ENCODE results near the gene FAR2. TPM values are rescaled to one million over a fixed set of nuclear protein-coding genes. Genes with fewer than 3 reads are reported as not detected.

The FAR2 gene
- total RNA-seq, 2 experiments from 2014 or later: 0.53 to 1.6 TPM

DNA sequence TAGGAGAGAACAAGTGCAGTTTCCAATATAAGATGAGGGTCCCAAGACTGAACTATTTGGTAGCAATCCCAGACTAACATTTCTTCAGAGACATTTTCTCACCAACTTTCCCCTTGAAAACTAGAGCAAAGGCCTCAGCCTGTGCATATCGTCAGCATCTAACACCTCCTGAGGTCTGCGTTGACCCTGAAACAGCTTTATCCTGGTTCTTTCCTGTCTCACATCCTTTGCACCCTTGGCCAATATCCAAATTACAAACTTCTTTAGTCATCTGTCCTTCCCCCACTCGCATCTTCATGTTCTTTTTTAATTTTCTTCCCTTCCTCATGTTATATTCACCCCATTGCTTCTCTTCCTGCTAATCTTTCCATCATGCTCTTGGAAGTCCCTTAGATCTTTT lies 83.0 kb downstream of the FAR2 start:
- Histone ChIP-seq H3K4me3 (ENCODE audit: low read length) (no peak overlapping the region), H3K27ac (ENCODE audit: low read depth in 1 of 2, low read length in 2 of 2) (no peak overlapping the region), H3K4me1 (ENCODE audit: insufficient read depth, low read length) (no peaks in the 10 kb centered on the region), H3K36me3 (ENCODE audit: insufficient read depth, low read length) (no peaks in the 10 kb centered on the region), H3K9me3 (ENCODE audit: control insufficient read depth in 1 of 2, insufficient read depth in 1 of 2, low read length in 2 of 2) (no peaks in the 10 kb centered on the region), H3K27me3 (ENCODE audit: control insufficient read depth in 1 of 2, insufficient read depth in 2 of 2, low read length in 2 of 2) (no peaks in the 10 kb centered on the region)
- Mint-ChIP-seq H3K27ac (no peak overlapping the region), H3K36me3 (ENCODE audit: low read depth) (no peaks in the 10 kb centered on the region), H3K9me3 (no peaks in the 10 kb centered on the region), H3K27me3 (no peaks in the 10 kb centered on the region), H3K4me3 (no peak overlapping the region), H3K4me1 (ENCODE audit: low read depth) (no peaks in the 10 kb centered on the region)
- intact Hi-C loops (cut with DNase I, micrococcal nuclease): no loop called here
- CTCF ChIA-PET: no interaction called here
- TF ChIP-seq, protein P1, sequence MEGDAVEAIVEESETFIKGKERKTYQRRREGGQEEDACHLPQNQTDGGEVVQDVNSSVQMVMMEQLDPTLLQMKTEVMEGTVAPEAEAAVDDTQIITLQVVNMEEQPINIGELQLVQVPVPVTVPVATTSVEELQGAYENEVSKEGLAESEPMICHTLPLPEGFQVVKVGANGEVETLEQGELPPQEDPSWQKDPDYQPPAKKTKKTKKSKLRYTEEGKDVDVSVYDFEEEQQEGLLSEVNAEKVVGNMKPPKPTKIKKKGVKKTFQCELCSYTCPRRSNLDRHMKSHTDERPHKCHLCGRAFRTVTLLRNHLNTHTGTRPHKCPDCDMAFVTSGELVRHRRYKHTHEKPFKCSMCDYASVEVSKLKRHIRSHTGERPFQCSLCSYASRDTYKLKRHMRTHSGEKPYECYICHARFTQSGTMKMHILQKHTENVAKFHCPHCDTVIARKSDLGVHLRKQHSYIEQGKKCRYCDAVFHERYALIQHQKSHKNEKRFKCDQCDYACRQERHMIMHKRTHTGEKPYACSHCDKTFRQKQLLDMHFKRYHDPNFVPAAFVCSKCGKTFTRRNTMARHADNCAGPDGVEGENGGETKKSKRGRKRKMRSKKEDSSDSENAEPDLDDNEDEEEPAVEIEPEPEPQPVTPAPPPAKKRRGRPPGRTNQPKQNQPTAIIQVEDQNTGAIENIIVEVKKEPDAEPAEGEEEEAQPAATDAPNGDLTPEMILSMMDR (IDR thresholded peaks at IDR 0.05): no peak
- POLR2A ChIA-PET: no interaction called here
- ATAC-seq (ENCODE audit: poor library complexity) (no peak), DNase-seq (no peak)

DNA sequence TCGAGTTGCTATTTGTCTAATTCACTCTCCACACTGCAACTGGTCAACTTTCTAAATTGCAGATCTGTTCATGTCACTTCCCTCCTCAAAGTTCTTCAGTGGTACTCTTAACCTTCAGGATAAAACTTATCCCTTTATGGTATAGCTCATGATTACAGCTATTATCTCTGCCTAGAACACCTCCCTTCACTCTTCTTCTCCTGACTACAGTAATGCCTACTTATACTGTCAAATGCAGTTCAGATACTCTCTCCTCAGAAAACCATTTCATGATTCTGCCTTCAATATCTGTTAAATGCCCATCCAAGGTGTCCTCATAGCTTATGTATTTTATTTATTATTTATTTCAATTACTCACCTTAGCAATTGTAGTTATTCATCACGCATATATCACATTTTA lies 85.5 kb downstream of the FAR2 start:
- no peaks in the 10 kb centered on the region for H3K4me1 ChIP-seq (ENCODE audit: insufficient read depth, low read length)
- Mint-ChIP-seq H3K36me3 (ENCODE audit: low read depth) (no peaks in the 10 kb centered on the region), H3K4me1 (ENCODE audit: low read depth) (no peaks in the 10 kb centered on the region), H3K4me3 (no peak overlapping the region), H3K9me3 (no peaks in the 10 kb centered on the region), H3K27me3 (no peaks in the 10 kb centered on the region), H3K27ac (no peak overlapping the region)
- ChIA-PET CTCF (no interaction called here), POLR2A (no interaction called here)
- DNase-seq (no peak), ATAC-seq (ENCODE audit: poor library complexity) (no peak)
- TF ChIP-seq, protein P1 (IDR thresholded peaks at IDR 0.05): no peak
- no peak overlapping the region for H3K27ac ChIP-seq (ENCODE audit: low read depth in 1 of 2, low read length in 2 of 2)
- intact Hi-C loops (cut with DNase I, micrococcal nuclease): no loop called here
- no peak overlapping the region for H3K4me3 ChIP-seq (ENCODE audit: low read length)
- H3K36me3 ChIP-seq (ENCODE audit: insufficient read depth, low read length): no peaks in the 10 kb centered on the region
- no peaks in the 10 kb centered on the region for H3K9me3 ChIP-seq (ENCODE audit: control insufficient read depth in 1 of 2, insufficient read depth in 1 of 2, low read length in 2 of 2)
- no peaks in the 10 kb centered on the region for H3K27me3 ChIP-seq (ENCODE audit: control insufficient read depth in 1 of 2, insufficient read depth in 2 of 2, low read length in 2 of 2)

DNA sequence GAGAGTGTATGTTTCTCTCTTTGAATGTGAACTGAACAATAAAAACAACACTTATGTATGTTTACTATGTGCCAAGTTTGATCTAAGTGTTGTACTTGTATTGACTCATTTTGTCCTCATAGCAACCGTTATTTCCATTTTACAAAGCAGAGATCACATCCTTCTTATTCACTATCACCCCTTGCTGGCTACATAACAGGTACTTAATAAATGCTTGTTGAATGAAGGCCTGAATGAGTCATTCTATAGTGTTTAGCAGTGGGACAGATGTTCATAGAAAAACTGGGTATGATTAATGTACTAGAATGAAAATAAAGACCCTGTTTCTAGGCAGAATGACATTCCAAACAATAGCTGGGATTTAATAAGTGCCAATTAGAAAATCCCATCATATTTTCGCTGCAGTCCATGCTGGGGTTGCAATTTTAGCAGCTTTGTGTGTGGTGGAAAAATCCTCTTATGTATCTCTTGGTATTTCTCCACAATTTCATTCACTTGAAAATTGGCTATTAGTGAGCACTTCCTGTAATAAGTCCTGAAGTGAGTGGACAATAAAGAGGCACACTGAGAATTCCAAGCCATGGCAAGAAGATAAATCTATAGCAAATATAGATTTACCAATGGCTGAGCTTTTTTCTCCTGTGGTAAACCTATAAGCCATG lies 86.0 kb downstream of the FAR2 start:
- Mint-ChIP-seq H3K27me3 (no peaks in the 10 kb centered on the region), H3K4me1 (ENCODE audit: low read depth) (no peaks in the 10 kb centered on the region), H3K4me3 (no peak overlapping the region), H3K36me3 (ENCODE audit: low read depth) (no peaks in the 10 kb centered on the region), H3K27ac (no peak overlapping the region), H3K9me3 (no peaks in the 10 kb centered on the region)
- intact Hi-C loops (cut with DNase I, micrococcal nuclease): no loop called here
- POLR2A ChIA-PET: no interaction called here
- no peak for ATAC-seq (ENCODE audit: poor library complexity)
- Histone ChIP-seq H3K27ac (ENCODE audit: low read depth in 1 of 2, low read length in 2 of 2) (no peak overlapping the region), H3K4me3 (ENCODE audit: low read length) (no peak overlapping the region), H3K27me3 (ENCODE audit: control insufficient read depth in 1 of 2, insufficient read depth in 2 of 2, low read length in 2 of 2) (no peaks in the 10 kb centered on the region), H3K36me3 (ENCODE audit: insufficient read depth, low read length) (no peaks in the 10 kb centered on the region), H3K4me1 (ENCODE audit: insufficient read depth, low read length) (no peaks in the 10 kb centered on the region), H3K9me3 (ENCODE audit: control insufficient read depth in 1 of 2, insufficient read depth in 1 of 2, low read length in 2 of 2) (no peaks in the 10 kb centered on the region)
- TF ChIP-seq, protein P1 (IDR thresholded peaks at IDR 0.05): no peak
- no peak for DNase-seq
- CTCF ChIA-PET: no interaction called here

All from CD4-positive, alpha-beta T cell (primary cell).